AG09319 (cell line): ENCODE data around the gene KCTD14.
"Not testable (repeated sequence)": the region's sequence is repeated elsewhere in the genome, so short reads cannot be mapped to it uniquely, and the experiment has no call there.

Experiments
- DNase-seq: peaks from one replicate; pipeline ENCODE4 v3.0.0-alpha.2; 2010; ENCODE audit warnings: low read depth; ENCODE audit errors: extremely low read depth
- CTCF ChIP-seq: IDR thresholded peaks from 2 replicates; pipeline ENCODE4 v1.5.1; 2011; ENCODE audit warnings: low read depth, mild to moderate bottlenecking, inconsistent platforms, low read length, moderate library complexity

Gene KCTD14

DNA sequence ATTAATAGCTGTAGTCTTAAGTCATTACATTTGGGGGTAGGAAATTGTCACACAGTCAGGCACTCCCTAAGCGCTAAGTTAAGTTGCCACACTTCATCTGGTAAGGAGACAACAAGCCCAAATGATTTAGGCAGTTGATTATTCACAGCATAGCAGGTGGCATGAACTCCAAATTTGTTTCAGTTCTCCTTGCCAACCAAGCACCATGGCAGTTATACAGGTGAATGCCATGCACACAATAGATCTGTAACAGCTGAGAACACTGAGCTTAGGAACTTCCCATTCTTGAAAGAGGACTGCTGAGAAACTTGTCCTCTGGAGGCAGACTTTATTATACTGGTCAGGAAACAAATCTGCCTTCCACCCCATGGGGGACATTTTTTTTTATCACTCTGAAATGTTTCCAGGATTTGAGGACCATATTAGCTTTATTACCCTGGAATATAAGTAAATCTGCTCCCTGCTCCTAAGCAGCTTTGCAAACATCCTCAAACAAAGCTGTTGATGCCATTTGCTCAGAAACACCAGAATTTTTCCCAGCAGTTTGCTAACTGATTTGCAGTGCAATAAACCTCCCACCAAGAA, 23.5 kb downstream of the KCTD14 start:
- DNase-seq: no peak
- no peak for TF ChIP-seq CTCF

GRCh38 chr11:77994434-77995362, 28.4 kb downstream of the KCTD14 start, which contains the start of gene INTS4:
INTS4 (minus strand) TSS chr11:77994668; CDS start chr11:77994643, 25 bp downstream.
- TF ChIP-seq CTCF: no peak; the same call in none of the 2 replicates

DNA sequence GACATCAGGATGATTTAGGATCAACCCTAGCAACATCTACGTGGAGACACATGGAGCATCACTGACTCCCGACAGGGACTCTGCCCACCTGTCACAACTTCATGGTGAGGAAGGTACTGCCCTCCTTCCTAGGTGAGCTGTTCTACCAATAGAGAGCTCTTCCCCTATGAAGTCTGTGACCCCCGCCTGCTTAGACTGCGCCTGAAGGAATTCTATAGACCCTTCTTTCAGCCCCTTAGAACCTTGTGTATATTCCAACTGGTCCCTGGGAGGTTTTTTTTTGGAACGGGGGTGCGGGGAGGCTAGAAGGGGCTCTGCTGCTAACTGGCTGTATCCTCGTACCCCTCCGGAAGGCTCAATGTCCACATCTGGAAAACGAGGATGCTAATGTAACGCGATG, 29.2 kb downstream of the KCTD14 start:
- no peak for DNase-seq
- no peak for TF ChIP-seq CTCF

More at GRCh38 chr11:77994434-77995362, 28.4 kb downstream of the KCTD14 start, which contains the start of gene INTS4:
- peak; percentile 99 for DNase-seq

DNA sequence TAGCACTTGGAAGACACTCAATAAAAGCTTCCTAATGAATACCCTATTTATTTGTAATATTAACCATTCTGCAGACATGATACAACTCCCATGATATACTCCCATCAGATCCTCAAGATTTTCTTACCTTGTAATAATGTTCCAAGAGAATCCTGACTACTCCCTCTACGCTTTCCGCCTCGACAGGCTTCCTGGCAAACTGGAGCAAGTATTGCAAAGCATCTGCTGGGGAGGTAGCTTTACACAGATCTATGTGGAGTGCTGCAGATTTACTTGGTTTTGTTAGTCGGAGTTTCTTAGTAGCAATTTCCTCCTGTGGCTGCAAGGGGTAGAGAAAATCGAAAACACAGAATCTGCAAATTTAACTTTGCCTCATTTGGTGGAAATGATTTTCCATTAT, 32.1 kb downstream of the KCTD14 start:
- TF ChIP-seq CTCF: no peak

DNA sequence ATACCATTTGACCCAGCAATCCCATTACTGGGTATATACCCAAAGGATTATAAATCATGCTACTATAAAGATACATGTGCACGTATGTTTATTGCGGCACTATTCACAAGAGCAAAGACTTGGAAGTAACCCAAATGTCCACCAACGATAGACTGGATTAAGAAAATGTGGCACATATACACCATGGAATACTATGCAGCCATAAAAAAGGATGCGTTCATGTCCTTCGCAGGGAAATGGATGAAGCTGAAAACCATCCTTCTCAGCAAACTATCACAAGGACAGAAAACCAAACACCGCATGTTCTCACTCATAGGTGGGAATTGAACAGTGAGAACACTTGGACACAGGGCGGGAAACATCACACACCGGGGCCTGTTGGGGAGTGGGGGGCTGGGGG, 36.6 kb downstream of the KCTD14 start:
- not testable (repeated sequence) for DNase-seq

More for the DNA sequence above, 32.1 kb downstream of the KCTD14 start:
- DNase-seq: no peak

DNA sequence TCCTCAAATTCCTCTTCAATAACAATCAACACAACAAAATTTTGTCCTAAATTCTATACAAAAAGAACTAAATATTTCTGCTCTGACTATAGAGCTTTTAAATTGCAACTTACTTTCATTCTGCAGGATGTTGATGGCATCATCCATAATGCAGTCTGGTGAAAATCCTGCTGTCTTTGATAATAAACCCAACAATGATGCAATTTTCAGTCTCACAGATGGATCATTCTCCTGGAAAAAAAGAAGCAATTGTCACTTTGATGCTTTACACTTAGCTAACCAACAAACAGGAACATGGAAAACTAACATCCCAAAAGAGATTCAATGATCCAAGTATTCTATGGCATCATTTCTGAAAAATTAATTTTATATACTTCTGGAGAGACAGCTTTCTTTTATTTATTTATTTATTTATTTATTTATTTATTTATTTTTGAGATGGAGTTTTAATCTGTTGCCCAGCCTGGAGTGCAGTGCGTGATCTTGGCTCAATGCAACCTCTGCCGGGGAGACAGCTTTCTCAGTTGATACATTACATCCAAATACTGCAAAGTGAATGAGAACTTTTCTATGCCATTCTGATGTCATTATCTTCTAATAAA, 41.6 kb downstream of the KCTD14 start:
- no peak for DNase-seq
- TF ChIP-seq CTCF: no peak

- DNase-seq: no peak
- no peak for TF ChIP-seq CTCF
Observed at GRCh38 chr11:77968337-77968736, 54.7 kb downstream of the KCTD14 start.
